Tibial nerve (tissue), 4 donors: ENCODE results near the gene POLE2.
"Not testable (repeated sequence)": the region's sequence is repeated elsewhere in the genome, so short reads cannot be mapped to it uniquely, and the experiment has no call there.

Source experiments
- EP300 ChIP-seq, 2 donors: sonication (generic); formaldehyde crosslinking; IDR thresholded peaks; one replicate each; pipeline ENCODE4 v1.6.1; 2017; ENCODE audit warnings: antibody characterized with exemption in 2 of 2, mild to moderate bottlenecking in 1 of 2
- POLR2A ChIP-seq, 2 donors: fragments of 450-650 bp; IDR thresholded peaks; one replicate each; pipeline ENCODE4 v1.6.1; 2017; ENCODE audit warnings: antibody characterized with exemption in 2 of 2, mild to moderate bottlenecking in 2 of 2, moderate library complexity in 2 of 2
- TF ChIP-seq, protein P1 (sequence below), 5 experiments: fragments of 200-600 bp in 3 of 5; fragments of 450-650 bp in 2 of 5; sonication (generic) in 3 of 5; IDR thresholded peaks; one replicate each; pipeline ENCODE4 v1.5.1; 2016 to 2019; ENCODE audit warnings: antibody characterized with exemption in 5 of 5, mild to moderate bottlenecking in 3 of 5, moderate library complexity in 2 of 5

DNA sequence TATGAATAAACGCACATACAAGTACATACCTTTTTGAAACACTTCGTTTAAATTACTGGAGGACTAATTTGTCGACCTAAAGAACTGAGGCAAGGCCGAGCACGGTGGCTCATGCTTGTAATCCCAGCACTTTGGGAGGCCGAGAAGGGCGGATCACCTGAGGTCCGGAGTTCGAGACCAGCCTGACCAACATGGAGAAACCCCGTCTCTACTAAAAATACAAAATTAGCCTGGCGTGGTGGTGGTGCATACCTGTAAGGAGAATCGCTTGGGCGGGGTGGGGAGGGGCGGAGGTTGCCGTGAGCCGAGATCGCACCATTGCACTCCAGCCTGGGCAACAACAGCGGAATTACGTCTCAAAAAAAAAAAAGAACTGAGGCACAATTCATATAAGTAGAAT lies 68.7 kb downstream of the POLE2 start:
- TF ChIP-seq, protein P1, sequence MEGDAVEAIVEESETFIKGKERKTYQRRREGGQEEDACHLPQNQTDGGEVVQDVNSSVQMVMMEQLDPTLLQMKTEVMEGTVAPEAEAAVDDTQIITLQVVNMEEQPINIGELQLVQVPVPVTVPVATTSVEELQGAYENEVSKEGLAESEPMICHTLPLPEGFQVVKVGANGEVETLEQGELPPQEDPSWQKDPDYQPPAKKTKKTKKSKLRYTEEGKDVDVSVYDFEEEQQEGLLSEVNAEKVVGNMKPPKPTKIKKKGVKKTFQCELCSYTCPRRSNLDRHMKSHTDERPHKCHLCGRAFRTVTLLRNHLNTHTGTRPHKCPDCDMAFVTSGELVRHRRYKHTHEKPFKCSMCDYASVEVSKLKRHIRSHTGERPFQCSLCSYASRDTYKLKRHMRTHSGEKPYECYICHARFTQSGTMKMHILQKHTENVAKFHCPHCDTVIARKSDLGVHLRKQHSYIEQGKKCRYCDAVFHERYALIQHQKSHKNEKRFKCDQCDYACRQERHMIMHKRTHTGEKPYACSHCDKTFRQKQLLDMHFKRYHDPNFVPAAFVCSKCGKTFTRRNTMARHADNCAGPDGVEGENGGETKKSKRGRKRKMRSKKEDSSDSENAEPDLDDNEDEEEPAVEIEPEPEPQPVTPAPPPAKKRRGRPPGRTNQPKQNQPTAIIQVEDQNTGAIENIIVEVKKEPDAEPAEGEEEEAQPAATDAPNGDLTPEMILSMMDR (IDR thresholded peaks at IDR 0.05): not testable (repeated sequence)
- TF ChIP-seq EP300, POLR2A (IDR thresholded peaks at IDR 0.05): not testable (repeated sequence)
